SK-N-SH treated with all-trans-retinoic acid at 6 μM for 48 hours (cell line): ENCODE measurements around the gene DCST2.

Source experiments
- ESRRG ChIP-seq: fragments of 250-450 bp; sonication (Bioruptor Pico); IDR thresholded peaks from 2 replicates; pipeline ENCODE4 v1.6.1; 2021; ENCODE audit warnings: mild to moderate bottlenecking
- ISL1 ChIP-seq: fragments of 250-450 bp; sonication (Bioruptor Pico); IDR thresholded peaks from 2 replicates; pipeline ENCODE4 v2.1.2; 2022; ENCODE audit warnings: mild to moderate bottlenecking, moderate library complexity
- TOX ChIP-seq: fragments of 250-450 bp; sonication (Bioruptor Pico); IDR thresholded peaks from 2 replicates; pipeline ENCODE4 v1.8.0; 2021; ENCODE audit warnings: mild to moderate bottlenecking, moderate library complexity, borderline replicate concordance
- ZFP3 ChIP-seq: fragments of 250-450 bp; sonication (Bioruptor Pico); IDR thresholded peaks from 2 replicates; pipeline ENCODE4 v1.5.0; 2020; ENCODE audit warnings: mild to moderate bottlenecking, moderate library complexity
- ZFP30 ChIP-seq: fragments of 450-650 bp; formaldehyde crosslinking; IDR thresholded peaks from 2 replicates; pipeline ENCODE4 v1.5.0; 2022; ENCODE audit warnings: mild to moderate bottlenecking, moderate library complexity
- TF ChIP-seq, protein P1 (sequence below): fragments of 250-450 bp; sonication (Bioruptor Pico); IDR thresholded peaks from 2 replicates; pipeline ENCODE4 v1.8.0; 2020; ENCODE audit warnings: mild to moderate bottlenecking, moderate library complexity, borderline replicate concordance

DNA sequence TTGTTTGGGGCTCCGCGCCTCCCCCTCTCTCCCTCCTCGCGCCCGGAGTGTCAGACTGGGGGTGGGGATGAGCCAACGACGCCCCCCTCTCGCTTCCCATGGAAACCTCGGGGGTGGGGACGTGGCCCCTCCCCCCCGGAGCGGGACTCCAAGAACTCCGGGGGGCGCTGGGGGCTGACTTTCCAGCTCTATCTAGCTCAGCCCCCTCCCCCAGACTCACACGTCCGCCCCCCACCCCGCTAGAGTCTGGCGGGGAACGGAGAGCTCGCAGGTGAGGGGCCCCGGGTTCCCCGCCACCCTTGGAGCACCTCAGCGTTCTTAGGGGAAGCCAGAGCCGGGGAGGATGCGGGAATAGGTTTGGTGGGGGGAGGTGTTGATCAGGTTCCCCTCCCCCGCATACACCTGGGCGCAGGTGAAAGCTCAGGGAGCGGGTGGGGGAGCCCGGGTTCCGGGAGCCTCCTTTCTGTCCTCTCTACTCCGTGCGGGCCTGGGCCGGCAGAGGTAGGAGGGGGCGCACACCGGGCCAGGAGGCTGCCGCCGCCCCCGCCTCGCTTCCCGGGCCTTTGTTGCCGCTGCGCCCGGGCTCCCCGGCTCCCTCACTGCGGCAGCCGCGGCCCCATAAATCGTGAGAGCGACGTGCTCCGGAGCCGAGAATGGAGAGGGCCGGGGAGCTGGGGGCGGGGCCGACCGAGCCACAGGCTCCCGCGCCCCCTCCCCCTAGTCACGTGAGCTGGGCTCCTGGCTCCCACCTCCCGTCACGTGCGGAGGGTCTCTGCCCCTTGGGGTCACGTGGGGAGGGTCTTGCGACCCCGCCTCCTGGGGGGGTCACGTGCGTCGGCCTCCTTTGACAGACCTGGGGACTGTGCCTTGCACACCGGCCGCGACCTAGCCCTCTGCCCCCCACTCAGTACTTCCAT, 47.0 kb upstream of the DCST2 start:
- TF ChIP-seq ZFP3 (CRISPR knock-in tag) (no peak), TOX (CRISPR knock-in tag) (no peak), ISL1 (CRISPR knock-in tag) (no peak), ESRRG (CRISPR knock-in tag) (no peak), ZFP30 (CRISPR knock-in tag) (no peak)
- TF ChIP-seq, protein P1, sequence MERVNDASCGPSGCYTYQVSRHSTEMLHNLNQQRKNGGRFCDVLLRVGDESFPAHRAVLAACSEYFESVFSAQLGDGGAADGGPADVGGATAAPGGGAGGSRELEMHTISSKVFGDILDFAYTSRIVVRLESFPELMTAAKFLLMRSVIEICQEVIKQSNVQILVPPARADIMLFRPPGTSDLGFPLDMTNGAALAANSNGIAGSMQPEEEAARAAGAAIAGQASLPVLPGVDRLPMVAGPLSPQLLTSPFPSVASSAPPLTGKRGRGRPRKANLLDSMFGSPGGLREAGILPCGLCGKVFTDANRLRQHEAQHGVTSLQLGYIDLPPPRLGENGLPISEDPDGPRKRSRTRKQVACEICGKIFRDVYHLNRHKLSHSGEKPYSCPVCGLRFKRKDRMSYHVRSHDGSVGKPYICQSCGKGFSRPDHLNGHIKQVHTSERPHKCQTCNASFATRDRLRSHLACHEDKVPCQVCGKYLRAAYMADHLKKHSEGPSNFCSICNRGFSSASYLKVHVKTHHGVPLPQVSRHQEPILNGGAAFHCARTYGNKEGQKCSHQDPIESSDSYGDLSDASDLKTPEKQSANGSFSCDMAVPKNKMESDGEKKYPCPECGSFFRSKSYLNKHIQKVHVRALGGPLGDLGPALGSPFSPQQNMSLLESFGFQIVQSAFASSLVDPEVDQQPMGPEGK (CRISPR knock-in tag) = no peak
